ENCODE data around the gene LLGL1. TPM values are rescaled to one million over a fixed set of nuclear protein-coding genes. Genes with fewer than 3 reads are reported as not detected.

Gene LLGL1
- total RNA-seq, 4 donors from 2014 or later: 11.1 to 18.0 (median 14.9) TPM

- no peaks in the 10 kb centered on the region for H3K27me3 ChIP-seq
- intact Hi-C loops (cut with DNase I; ENCODE audit: low total_unique reads): no loop called here
- WGBS, 2 donors (ENCODE audit: low coverage in 1 of 2): 0% methylated on average over 1 to 18 of the region's 57 CpGs
- TF ChIP-seq EP300 (IDR thresholded peaks at IDR 0.05; ENCODE audit: low read depth): no peak
- TF ChIP-seq POLR2A (IDR thresholded peaks at IDR 0.05): no peak
- TF ChIP-seq POLR2AphosphoS5 (IDR thresholded peaks at IDR 0.05): no peak
- no peak for TF ChIP-seq CTCF (IDR thresholded peaks at IDR 0.05)
- H3K9me3 ChIP-seq: no peaks in the 10 kb centered on the region
- in situ Hi-C loops (cut with MboI; ENCODE audit: low pct_ligation_motif_present in 1 of 4, low pct_unique_long_range_greater_than_20kb in 1 of 4, low sequenced_read_pairs in 3 of 4): no loop called here
- peak overlapping the region; percentile 36 to 81 (median 53) for H3K4me3 ChIP-seq
- no peaks in the 10 kb centered on the region for H3K36me3 ChIP-seq
- DNase-seq: no peak
- peak overlapping the region; percentile 55 to 75 (median 66) for H3K27ac ChIP-seq
- H3K4me1 ChIP-seq: peaks cover 5 to 15% (median 14%) of the 10 kb centered on the region in 4 donors
Measured at GRCh38 chr17:18225642-18226283, 328 bp downstream of the LLGL1 start.

- TF ChIP-seq POLR2AphosphoS5 (IDR thresholded peaks at IDR 0.05) (no peak), EP300 (IDR thresholded peaks at IDR 0.05; ENCODE audit: low read depth) (no peak), CTCF (IDR thresholded peaks at IDR 0.05) (no peak), POLR2A (IDR thresholded peaks at IDR 0.05) (no peak)
- Histone ChIP-seq H3K27me3 (no peaks in the 10 kb centered on the region), H3K36me3 (no peaks in the 10 kb centered on the region), H3K4me3 (peak overlapping the region; percentile 36 to 81 (median 53)), H3K4me1 (peaks cover 5 to 15% (median 14%) of the 10 kb centered on the region in 4 donors), H3K9me3 (no peaks in the 10 kb centered on the region), H3K27ac (peak overlapping the region in 3 of 4 donors; percentile 55 to 75 (median 61))
- in situ Hi-C loops (cut with MboI; ENCODE audit: low pct_ligation_motif_present in 1 of 4, low pct_unique_long_range_greater_than_20kb in 1 of 4, low sequenced_read_pairs in 3 of 4) (no loop called here), intact Hi-C loops (cut with DNase I; ENCODE audit: low total_unique reads) (no loop called here)
- no peak for DNase-seq
- WGBS, 2 donors (ENCODE audit: low coverage in 1 of 2): 0 to 27% methylated on average over 4 to 16 of the region's 16 CpGs
Measured at GRCh38 chr17:18226284-18226945, 980 bp downstream of the LLGL1 start.

- Histone ChIP-seq H3K4me1 (peaks cover 5 to 15% (median 14%) of the 10 kb centered on the region in 4 donors), H3K27ac (no peak overlapping the region), H3K36me3 (no peaks in the 10 kb centered on the region), H3K4me3 (no peak overlapping the region), H3K27me3 (no peaks in the 10 kb centered on the region), H3K9me3 (no peaks in the 10 kb centered on the region)
- in situ Hi-C loops (cut with MboI; ENCODE audit: low pct_ligation_motif_present in 1 of 4, low pct_unique_long_range_greater_than_20kb in 1 of 4, low sequenced_read_pairs in 3 of 4) (no loop called here), intact Hi-C loops (cut with DNase I; ENCODE audit: low total_unique reads) (no loop called here)
- no peak for DNase-seq
- WGBS, 2 donors (ENCODE audit: low coverage in 1 of 2): 97% methylated on average over 5 of the region's 5 CpGs; no CpG with 5 or more reads in 1 of the 2 donors
- TF ChIP-seq CTCF (IDR thresholded peaks at IDR 0.05): no peak
Measured at GRCh38 chr17:18227635-18228034, 2.2 kb downstream of the LLGL1 start.

- DNase-seq: no peak
- in situ Hi-C loops (cut with MboI; ENCODE audit: low pct_ligation_motif_present in 1 of 4, low pct_unique_long_range_greater_than_20kb in 1 of 4, low sequenced_read_pairs in 3 of 4): no loop called here
- no peaks in the 10 kb centered on the region for H3K27me3 ChIP-seq
- H3K9me3 ChIP-seq: no peaks in the 10 kb centered on the region
- 40 to 89% methylated on average over 2 to 10 of the region's 10 CpGs for WGBS, 2 donors (ENCODE audit: low coverage in 1 of 2)
- no peak overlapping the region for H3K27ac ChIP-seq
- H3K4me3 ChIP-seq: no peak overlapping the region
- H3K4me1 ChIP-seq: peaks cover 5 to 15% (median 14%) of the 10 kb centered on the region in 4 donors
- no peak for TF ChIP-seq CTCF (IDR thresholded peaks at IDR 0.05)
- no peak for TF ChIP-seq POLR2AphosphoS5 (IDR thresholded peaks at IDR 0.05)
- no peak for TF ChIP-seq EP300 (IDR thresholded peaks at IDR 0.05; ENCODE audit: low read depth)
- TF ChIP-seq POLR2A (IDR thresholded peaks at IDR 0.05): no peak
- H3K36me3 ChIP-seq: no peaks in the 10 kb centered on the region
- intact Hi-C loops (cut with DNase I; ENCODE audit: low total_unique reads): no loop called here
Measured at GRCh38 chr17:18228176-18228682, 2.8 kb downstream of the LLGL1 start.

All from transverse colon (tissue), 4 donors.